GM23338 (cell line): ENCODE results near the gene THSD1. TPM values are rescaled to one million over a fixed set of nuclear protein-coding genes. Genes with fewer than 3 reads are reported as not detected.

Experiments used
- ATAC-seq: fragments of 200-7000 bp; cut with Tn5 transposase; 3 replicates; pipeline ENCODE4 v1.9.1; 2020
- DNase-seq: peaks from one replicate; pipeline ENCODE4 v3.0.0-alpha.2; 2015; ENCODE audit warnings: low spot score
- H2AFZ ChIP-seq: fragments of 200-600 bp; sonication (generic); 2 replicates; pipeline ENCODE4 v1.8.0; 2016; ENCODE audit warnings: antibody characterized with exemption, mild to moderate bottlenecking, moderate library complexity
- H3F3A ChIP-seq: fragments of 200-600 bp; sonication (generic); replicated peaks from 2 replicates; pipeline ENCODE4 v1.8.0; 2017; ENCODE audit warnings: antibody characterized with exemption, mixed run types, low read depth
- H3K27ac ChIP-seq: fragments of 200-600 bp; sonication (generic); 2 replicates; pipeline ENCODE4 v1.6.1; 2016; ENCODE audit warnings: low read depth
- H3K27me3 ChIP-seq: fragments of 200-600 bp; sonication (generic); 2 replicates; pipeline ENCODE4 v1.8.0; 2016; ENCODE audit warnings: mild to moderate bottlenecking, mixed run types, moderate library complexity; ENCODE audit not compliant: insufficient read depth
- H3K36me3 ChIP-seq: fragments of 200-600 bp; sonication (generic); 2 replicates; pipeline ENCODE4 v1.8.0; 2016; ENCODE audit warnings: mild to moderate bottlenecking; ENCODE audit not compliant: insufficient read depth
- H3K4me1 ChIP-seq: fragments of 200-600 bp; sonication (generic); 2 replicates; pipeline ENCODE4 v1.8.0; 2016; ENCODE audit warnings: mild to moderate bottlenecking, moderate library complexity; ENCODE audit not compliant: insufficient read depth
- H3K4me2 ChIP-seq: fragments of 200-600 bp; sonication (generic); 2 replicates; pipeline ENCODE4 v1.7.1; 2017; ENCODE audit warnings: mixed run types
- H3K4me3 ChIP-seq: fragments of 200-600 bp; sonication (generic); 2 replicates; pipeline ENCODE4 v1.6.1; 2016; ENCODE audit warnings: mixed run types
- H3K79me2 ChIP-seq: fragments of 200-600 bp; sonication (generic); replicated peaks from 2 replicates; pipeline ENCODE4 v1.8.0; 2017; ENCODE audit warnings: mild to moderate bottlenecking; ENCODE audit not compliant: insufficient read depth
- H3K9me2 ChIP-seq: fragments of 200-600 bp; sonication (generic); 2 replicates; pipeline ENCODE4 v1.8.0; 2017; ENCODE audit not compliant: insufficient read depth
- H4K20me1 ChIP-seq: fragments of 200-600 bp; sonication (generic); replicated peaks from 2 replicates; pipeline ENCODE4 v1.8.0; 2017; ENCODE audit warnings: mild to moderate bottlenecking; ENCODE audit not compliant: insufficient read depth
- H3K27ac Mint-ChIP-seq: 2 replicates; pipeline ENCODE4 v1.8.0; 2020; ENCODE audit warnings: inconsistent platforms, mild to moderate bottlenecking, moderate library complexity, mixed read lengths
- H3K27me3 Mint-ChIP-seq: 3 replicates; pipeline ENCODE4 v1.8.0; 2022; ENCODE audit warnings: low read depth, mild to moderate bottlenecking, moderate library complexity, mixed read lengths, inconsistent platforms; ENCODE audit not compliant: insufficient read depth, poor library complexity
- H3K36me3 Mint-ChIP-seq: 3 replicates; pipeline ENCODE4 v1.8.0; 2021; ENCODE audit warnings: low read depth, mild to moderate bottlenecking, inconsistent platforms, moderate library complexity, mixed read lengths
- H3K4me1 Mint-ChIP-seq: 3 replicates; pipeline ENCODE4 v1.8.0; 2020; ENCODE audit warnings: mild to moderate bottlenecking, inconsistent platforms, mixed read lengths
- H3K4me3 Mint-ChIP-seq: 3 replicates; pipeline ENCODE4 v1.8.0; 2021; ENCODE audit warnings: moderate library complexity, mild to moderate bottlenecking, inconsistent platforms, mixed read lengths
- H3K9me3 Mint-ChIP-seq: 3 replicates; pipeline ENCODE4 v1.8.0; 2020; ENCODE audit warnings: moderate library complexity, mild to moderate bottlenecking, inconsistent platforms, mixed read lengths
- CREB1 ChIP-seq: fragments of 250-450 bp; sonication (Bioruptor Pico); IDR thresholded peaks from 2 replicates; pipeline ENCODE4 v1.5.0; 2020; ENCODE audit warnings: low read depth, mild to moderate bottlenecking, moderate library complexity
- EZH2 ChIP-seq: fragments of 200-600 bp; sonication (generic); IDR thresholded peaks from one replicate; pipeline ENCODE4 v1.8.0; 2017; ENCODE audit warnings: antibody characterized with exemption, mild to moderate bottlenecking, low read depth; ENCODE audit not compliant: unreplicated experiment
- EZH2phosphoT487 ChIP-seq: fragments of 200-600 bp; sonication (generic); IDR thresholded peaks from one replicate; pipeline ENCODE4 v1.8.1; 2018; ENCODE audit warnings: antibody characterized with exemption; ENCODE audit not compliant: unreplicated experiment
- JUNB ChIP-seq: IDR thresholded peaks from one replicate; pipeline ENCODE4 v1.6.1; 2016; ENCODE audit warnings: antibody characterized with exemption; ENCODE audit not compliant: unreplicated experiment
- NANOG ChIP-seq: IDR thresholded peaks from 2 replicates; pipeline ENCODE4 v1.6.1; 2016; ENCODE audit warnings: antibody characterized with exemption, borderline replicate concordance
- POLR2AphosphoS5 ChIP-seq: IDR thresholded peaks from 2 replicates; pipeline ENCODE4 v1.6.1; 2016; ENCODE audit warnings: antibody characterized with exemption, low read depth
- STAT1 ChIP-seq: IDR thresholded peaks from one replicate; pipeline ENCODE4 v1.6.1; 2016; ENCODE audit warnings: antibody characterized with exemption; ENCODE audit not compliant: unreplicated experiment
- ZNF114 ChIP-seq: fragments of 250-450 bp; sonication (Bioruptor Pico); IDR thresholded peaks from 2 replicates; pipeline ENCODE4 v1.5.0; 2020; ENCODE audit warnings: mild to moderate bottlenecking, moderate library complexity
- ZNF331 ChIP-seq: fragments of 250-450 bp; sonication (Bioruptor Pico); IDR thresholded peaks from 2 replicates; pipeline ENCODE4 v1.5.0; 2020; ENCODE audit warnings: low read depth, mild to moderate bottlenecking, moderate library complexity
- polyA plus RNA-seq: library from polyadenylated mRNA; unstranded; fragments of >200 nt; fragmentation: Nextera tagmentation; extraction: Ambion mirVana; gene quantifications from 2 replicates; pipeline ENCODE4 v1.2.1, GENCODE V29; 2016
- total RNA-seq: library from RNA; depleted of rRNA; stranded (reverse); fragments of >200 nt; shearing (Covaris generic); gene quantifications from 2 replicates; pipeline ENCODE4 v1.2.3, GENCODE V29; 2014
- TF ChIP-seq, protein P1 (sequence below), 2 experiments: fragments of 200-600 bp in 1 of 2; sonication (generic) in 1 of 2; conservative IDR thresholded peaks; 2 replicates each; pipeline versions ENCODE4 v1.5.1 to v1.6.1; 2016 to 2017; ENCODE audit warnings: antibody characterized with exemption in 2 of 2, low read depth in 2 of 2, mild to moderate bottlenecking in 2 of 2, moderate library complexity in 1 of 2
- TF ChIP-seq, protein P2 (sequence below): IDR thresholded peaks from 2 replicates; pipeline ENCODE4 v1.6.1; 2016; ENCODE audit warnings: antibody characterized with exemption
- TF ChIP-seq, protein P3 (sequence below): IDR thresholded peaks from one replicate; pipeline ENCODE4 v1.6.1; 2018; ENCODE audit warnings: antibody characterized with exemption; ENCODE audit not compliant: unreplicated experiment

Gene THSD1
- total and polyA plus RNA-seq, 2 experiments from 2014 or later: 0.69 TPM; not detected in 1

DNA sequence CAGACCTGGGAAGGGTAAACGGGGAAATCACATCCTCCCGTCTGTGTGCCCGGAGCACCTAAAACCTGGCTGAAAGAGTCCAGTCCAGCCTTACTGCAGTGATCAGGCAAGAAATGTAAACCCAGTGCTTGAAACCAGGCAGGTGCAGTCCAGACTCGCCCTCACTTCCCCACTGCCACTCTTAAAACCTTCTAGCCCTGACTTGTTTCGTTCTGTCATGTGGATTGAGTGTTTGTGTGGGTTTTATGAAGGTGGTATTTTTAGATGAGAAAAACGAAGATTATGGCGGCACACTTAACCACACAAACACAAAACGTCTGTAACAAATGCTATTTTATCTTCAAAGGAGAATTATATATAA lies 48.5 kb upstream of the THSD1 start:
- peak overlapping the region; percentile 75 for H3K27ac Mint-ChIP-seq
- TF ChIP-seq EZH2: no peak
- TF ChIP-seq, protein P1, sequence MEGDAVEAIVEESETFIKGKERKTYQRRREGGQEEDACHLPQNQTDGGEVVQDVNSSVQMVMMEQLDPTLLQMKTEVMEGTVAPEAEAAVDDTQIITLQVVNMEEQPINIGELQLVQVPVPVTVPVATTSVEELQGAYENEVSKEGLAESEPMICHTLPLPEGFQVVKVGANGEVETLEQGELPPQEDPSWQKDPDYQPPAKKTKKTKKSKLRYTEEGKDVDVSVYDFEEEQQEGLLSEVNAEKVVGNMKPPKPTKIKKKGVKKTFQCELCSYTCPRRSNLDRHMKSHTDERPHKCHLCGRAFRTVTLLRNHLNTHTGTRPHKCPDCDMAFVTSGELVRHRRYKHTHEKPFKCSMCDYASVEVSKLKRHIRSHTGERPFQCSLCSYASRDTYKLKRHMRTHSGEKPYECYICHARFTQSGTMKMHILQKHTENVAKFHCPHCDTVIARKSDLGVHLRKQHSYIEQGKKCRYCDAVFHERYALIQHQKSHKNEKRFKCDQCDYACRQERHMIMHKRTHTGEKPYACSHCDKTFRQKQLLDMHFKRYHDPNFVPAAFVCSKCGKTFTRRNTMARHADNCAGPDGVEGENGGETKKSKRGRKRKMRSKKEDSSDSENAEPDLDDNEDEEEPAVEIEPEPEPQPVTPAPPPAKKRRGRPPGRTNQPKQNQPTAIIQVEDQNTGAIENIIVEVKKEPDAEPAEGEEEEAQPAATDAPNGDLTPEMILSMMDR (conservative IDR thresholded peaks at IDR 0.05; ENCODE audit: low read depth in 2 of 2): no peak
- TF ChIP-seq STAT1: no peak
- TF ChIP-seq ZNF114 (CRISPR knock-in tag): no peak
- TF ChIP-seq JUNB: no peak
- TF ChIP-seq, protein P2, sequence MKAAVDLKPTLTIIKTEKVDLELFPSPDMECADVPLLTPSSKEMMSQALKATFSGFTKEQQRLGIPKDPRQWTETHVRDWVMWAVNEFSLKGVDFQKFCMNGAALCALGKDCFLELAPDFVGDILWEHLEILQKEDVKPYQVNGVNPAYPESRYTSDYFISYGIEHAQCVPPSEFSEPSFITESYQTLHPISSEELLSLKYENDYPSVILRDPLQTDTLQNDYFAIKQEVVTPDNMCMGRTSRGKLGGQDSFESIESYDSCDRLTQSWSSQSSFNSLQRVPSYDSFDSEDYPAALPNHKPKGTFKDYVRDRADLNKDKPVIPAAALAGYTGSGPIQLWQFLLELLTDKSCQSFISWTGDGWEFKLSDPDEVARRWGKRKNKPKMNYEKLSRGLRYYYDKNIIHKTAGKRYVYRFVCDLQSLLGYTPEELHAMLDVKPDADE: no peak
- no peak for TF ChIP-seq EZH2phosphoT487
- TF ChIP-seq POLR2AphosphoS5: no peak
- no peak for TF ChIP-seq NANOG
- Histone ChIP-seq H3K4me2 (peak overlapping the region; percentile 88), H4K20me1 (peaks cover 5% of the 10 kb centered on the region; the same call in 1 of the 2 replicates), H3K79me2 (peaks cover 36% of the 10 kb centered on the region), H3K27ac (no peak overlapping the region), H3K27me3 (no peaks in the 10 kb centered on the region), H2AFZ (peak overlapping the region; percentile 92), H3K9me2 (no peaks in the 10 kb centered on the region), H3K36me3 (peaks cover 7% of the 10 kb centered on the region), H3K4me3 (peak overlapping the region; percentile 77), H3K4me1 (peaks cover 2% of the 10 kb centered on the region; the same call in 1 of the 2 replicates), H3F3A (no peaks in the 10 kb centered on the region)
- peak; percentile 12 for DNase-seq
- H3K36me3 Mint-ChIP-seq: peaks cover 28% of the 10 kb centered on the region; the same call in 2 of the 3 replicates
- H3K4me3 Mint-ChIP-seq: peak overlapping the region; percentile 91
- peaks cover 7% of the 10 kb centered on the region for H3K27me3 Mint-ChIP-seq
- no peak for ATAC-seq
- H3K9me3 Mint-ChIP-seq: no peaks in the 10 kb centered on the region
- H3K4me1 Mint-ChIP-seq: peaks cover 15% of the 10 kb centered on the region

DNA sequence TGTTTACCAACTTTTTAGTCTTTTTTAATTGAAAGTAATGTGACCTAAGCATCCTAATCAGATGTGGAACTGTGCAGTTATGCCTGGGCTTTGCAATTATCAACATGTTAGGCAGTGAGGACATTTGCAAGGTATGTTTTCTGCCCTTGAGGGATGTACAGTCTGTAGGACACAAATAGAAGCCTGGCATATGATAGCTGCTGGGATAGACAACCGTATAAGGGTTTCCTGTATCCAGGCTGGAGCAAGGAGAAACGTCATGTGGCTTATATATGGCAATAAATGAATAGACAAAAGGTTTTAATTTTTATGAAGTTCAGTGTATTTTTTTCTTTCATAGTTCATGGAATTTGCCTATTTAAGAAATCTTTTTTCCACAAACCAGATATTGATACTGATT lies 46.5 kb upstream of the THSD1 start:
- Histone ChIP-seq H3K27me3 (no peaks in the 10 kb centered on the region), H4K20me1 (peaks cover 14% of the 10 kb centered on the region; the same call in 1 of the 2 replicates), H3K36me3 (peaks cover 7% of the 10 kb centered on the region), H3K4me3 (no peak overlapping the region), H2AFZ (no peak overlapping the region), H3K79me2 (peaks cover 41% of the 10 kb centered on the region), H3K4me1 (peaks cover 11% of the 10 kb centered on the region; the same call in 1 of the 2 replicates), H3K9me2 (no peaks in the 10 kb centered on the region), H3F3A (no peaks in the 10 kb centered on the region), H3K4me2 (no peak overlapping the region), H3K27ac (no peak overlapping the region)
- peaks cover 19% of the 10 kb centered on the region for H3K4me1 Mint-ChIP-seq
- H3K9me3 Mint-ChIP-seq: no peaks in the 10 kb centered on the region
- no peak overlapping the region for H3K4me3 Mint-ChIP-seq
- DNase-seq (no peak), ATAC-seq (no peak)
- peaks cover 15% of the 10 kb centered on the region; the same call in 2 of the 3 replicates for H3K36me3 Mint-ChIP-seq
- H3K27ac Mint-ChIP-seq: no peak overlapping the region
- peaks cover 7% of the 10 kb centered on the region for H3K27me3 Mint-ChIP-seq
- TF ChIP-seq EZH2 (no peak), CREB1 (no peak), EZH2phosphoT487 (no peak), NANOG (no peak), STAT1 (no peak), ZNF331 (CRISPR knock-in tag) (no peak), ZNF114 (CRISPR knock-in tag) (no peak), POLR2AphosphoS5 (no peak)
- TF ChIP-seq, protein P1 (conservative IDR thresholded peaks at IDR 0.05; ENCODE audit: low read depth in 2 of 2): no peak
- TF ChIP-seq, protein P3, sequence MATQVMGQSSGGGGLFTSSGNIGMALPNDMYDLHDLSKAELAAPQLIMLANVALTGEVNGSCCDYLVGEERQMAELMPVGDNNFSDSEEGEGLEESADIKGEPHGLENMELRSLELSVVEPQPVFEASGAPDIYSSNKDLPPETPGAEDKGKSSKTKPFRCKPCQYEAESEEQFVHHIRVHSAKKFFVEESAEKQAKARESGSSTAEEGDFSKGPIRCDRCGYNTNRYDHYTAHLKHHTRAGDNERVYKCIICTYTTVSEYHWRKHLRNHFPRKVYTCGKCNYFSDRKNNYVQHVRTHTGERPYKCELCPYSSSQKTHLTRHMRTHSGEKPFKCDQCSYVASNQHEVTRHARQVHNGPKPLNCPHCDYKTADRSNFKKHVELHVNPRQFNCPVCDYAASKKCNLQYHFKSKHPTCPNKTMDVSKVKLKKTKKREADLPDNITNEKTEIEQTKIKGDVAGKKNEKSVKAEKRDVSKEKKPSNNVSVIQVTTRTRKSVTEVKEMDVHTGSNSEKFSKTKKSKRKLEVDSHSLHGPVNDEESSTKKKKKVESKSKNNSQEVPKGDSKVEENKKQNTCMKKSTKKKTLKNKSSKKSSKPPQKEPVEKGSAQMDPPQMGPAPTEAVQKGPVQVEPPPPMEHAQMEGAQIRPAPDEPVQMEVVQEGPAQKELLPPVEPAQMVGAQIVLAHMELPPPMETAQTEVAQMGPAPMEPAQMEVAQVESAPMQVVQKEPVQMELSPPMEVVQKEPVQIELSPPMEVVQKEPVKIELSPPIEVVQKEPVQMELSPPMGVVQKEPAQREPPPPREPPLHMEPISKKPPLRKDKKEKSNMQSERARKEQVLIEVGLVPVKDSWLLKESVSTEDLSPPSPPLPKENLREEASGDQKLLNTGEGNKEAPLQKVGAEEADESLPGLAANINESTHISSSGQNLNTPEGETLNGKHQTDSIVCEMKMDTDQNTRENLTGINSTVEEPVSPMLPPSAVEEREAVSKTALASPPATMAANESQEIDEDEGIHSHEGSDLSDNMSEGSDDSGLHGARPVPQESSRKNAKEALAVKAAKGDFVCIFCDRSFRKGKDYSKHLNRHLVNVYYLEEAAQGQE: no peak
- TF ChIP-seq, protein P2: no peak
